IMR-90 (cell line): ENCODE measurements around the gene SNX30. TPM values are rescaled to one million over a fixed set of nuclear protein-coding genes. Genes with fewer than 3 reads are reported as not detected.

Source experiments
- ATAC-seq: fragments of 200-7000 bp; cut with Tn5 transposase; 2 replicates; pipeline ENCODE4 v1.9.1; 2020; ENCODE audit warnings: low read depth, mild to moderate bottlenecking, moderate library complexity
- BruUV-seq: library from RNA; stranded (reverse); fragments of 400-500 nt; replicated peaks from 2 replicates; lab custom pipeline; 2021; lab: Mats Ljungman, UMichigan
- CTCF ChIA-PET: fragments of 300-600 bp; formaldehyde crosslinking; extraction: SDS; loops from one replicate; lab custom pipeline; 2021; ENCODE audit warnings: antibody characterized with exemption; lab: Yijun Ruan, JAX
- POLR2A ChIA-PET: fragments of 300-600 bp; sonication (Branson Sonifier 250); formaldehyde crosslinking; loops from one replicate; lab custom pipeline; 2022; ENCODE audit warnings: antibody characterized with exemption; ENCODE audit not compliant: unreplicated experiment; lab: Charles Lee
- DNase-seq: peaks from one replicate; pipeline ENCODE4 v3.0.0; 2013
- H2AFZ ChIP-seq: replicated peaks from 2 replicates; pipeline ENCODE3; 2013; ENCODE audit warnings: low read length, mild to moderate bottlenecking; ENCODE audit not compliant: poor library complexity
- H2AK5ac ChIP-seq: 2 replicates; pipeline ENCODE4 v1.6.1; 2013; ENCODE audit warnings: low read depth, low read length, inconsistent platforms
- H2AK9ac ChIP-seq: replicated peaks from 2 replicates; pipeline ENCODE3; 2013; ENCODE audit warnings: mild to moderate bottlenecking, low read depth, low read length, moderate library complexity; ENCODE audit not compliant: poor library complexity
- H2BK120ac ChIP-seq: 2 replicates; pipeline ENCODE4 v1.6.1; 2013; ENCODE audit warnings: low read depth, low read length, inconsistent platforms
- H2BK15ac ChIP-seq: 3 replicates; pipeline ENCODE4 v1.6.1; 2013; ENCODE audit warnings: low read depth, low read length, inconsistent platforms
- H2BK20ac ChIP-seq: 2 replicates; pipeline ENCODE4 v1.6.1; 2013; ENCODE audit warnings: low read depth, mild to moderate bottlenecking, inconsistent platforms, low read length, moderate library complexity
- H2BK5ac ChIP-seq: 2 replicates; pipeline ENCODE4 v1.6.1; 2013; ENCODE audit warnings: mild to moderate bottlenecking, low read depth, low read length, inconsistent platforms; ENCODE audit not compliant: poor library complexity, severe bottlenecking
- H3K14ac ChIP-seq: replicated peaks from 2 replicates; pipeline ENCODE4 v1.6.1; 2013; ENCODE audit warnings: low read depth, low read length, inconsistent platforms
- H3K18ac ChIP-seq: 2 replicates; pipeline ENCODE4 v1.6.1; 2013; ENCODE audit warnings: low read depth, low read length, control low read depth
- H3K23ac ChIP-seq: 2 replicates; pipeline ENCODE4 v1.6.1; 2013; ENCODE audit warnings: low read depth, low read length, inconsistent platforms
- H3K27ac ChIP-seq: 2 replicates; pipeline ENCODE4 v1.5.1; 2013; ENCODE audit warnings: mild to moderate bottlenecking, control low read depth, low read length; ENCODE audit not compliant: insufficient read depth
- H3K27me3 ChIP-seq: 2 replicates; pipeline ENCODE4 v1.6.1; 2013; ENCODE audit warnings: low read length; ENCODE audit not compliant: control insufficient read depth, insufficient read depth
- H3K36me3 ChIP-seq: 2 replicates; pipeline ENCODE4 v1.6.1; 2013; ENCODE audit warnings: low read length, mixed read lengths; ENCODE audit not compliant: control insufficient read depth, insufficient read depth
- H3K4ac ChIP-seq: 2 replicates; pipeline ENCODE4 v1.6.1; 2013; ENCODE audit warnings: low read depth, low read length, inconsistent platforms
- H3K4me1 ChIP-seq: 2 replicates; pipeline ENCODE4 v1.6.1; 2013; ENCODE audit warnings: low read length, mixed read lengths; ENCODE audit not compliant: control insufficient read depth, insufficient read depth
- H3K4me2 ChIP-seq: 2 replicates; pipeline ENCODE4 v1.6.1; 2013; ENCODE audit warnings: low read depth, mild to moderate bottlenecking, control low read depth, low read length, moderate library complexity
- H3K4me3 ChIP-seq: 2 replicates; pipeline ENCODE4 v1.5.1; 2013; ENCODE audit warnings: low read depth, mild to moderate bottlenecking, control low read depth, low read length, moderate library complexity; ENCODE audit not compliant: insufficient read depth
- H3K56ac ChIP-seq: 2 replicates; pipeline ENCODE4 v1.6.1; 2013; ENCODE audit warnings: low read length, inconsistent platforms; ENCODE audit not compliant: insufficient read depth; ENCODE audit errors: extremely low read depth
- H3K79me1 ChIP-seq, 2 experiments: 2 replicates each; pipeline ENCODE4 v1.6.1; 2013; ENCODE audit warnings: low read length in 2 of 2, inconsistent platforms in 1 of 2, low read depth in 1 of 2
- H3K9ac ChIP-seq: 2 replicates; pipeline ENCODE4 v1.6.1; 2013; ENCODE audit warnings: low read depth, low read length, control low read depth
- H3K9me1 ChIP-seq: 2 replicates; pipeline ENCODE4 v1.6.1; 2013; ENCODE audit warnings: low read length, inconsistent platforms; ENCODE audit not compliant: insufficient read depth
- H3K9me3 ChIP-seq: 2 replicates; pipeline ENCODE4 v1.6.1; 2013; ENCODE audit warnings: low read length; ENCODE audit not compliant: control insufficient read depth, insufficient read depth
- H4K20me1 ChIP-seq: 2 replicates; pipeline ENCODE4 v1.6.1; 2013; ENCODE audit warnings: low read length, inconsistent platforms; ENCODE audit not compliant: insufficient read depth
- H4K5ac ChIP-seq: 2 replicates; pipeline ENCODE4 v1.6.1; 2013; ENCODE audit warnings: mild to moderate bottlenecking, low read depth, low read length, control low read depth
- H4K8ac ChIP-seq, 2 experiments: 2 replicates each; pipeline ENCODE4 v1.6.1; 2013; ENCODE audit warnings: low read depth in 2 of 2, low read length in 2 of 2, control low read depth in 1 of 2, inconsistent platforms in 1 of 2
- H4K91ac ChIP-seq: 2 replicates; pipeline ENCODE4 v1.6.1; 2013; ENCODE audit warnings: low read depth, low read length, inconsistent platforms; ENCODE audit not compliant: insufficient read depth
- BHLHE40 ChIP-seq: fragments of 150-350 bp; IDR thresholded peaks from 2 replicates; pipeline ENCODE4 v1.6.1; 2016; ENCODE audit warnings: mild to moderate bottlenecking, low read depth, low read length
- CEBPB ChIP-seq: IDR thresholded peaks from 2 replicates; pipeline ENCODE4 v1.6.1; 2012; ENCODE audit warnings: low read depth, low read length, improper control_type of control experiment
- CHD1 ChIP-seq: IDR thresholded peaks from 2 replicates; pipeline ENCODE4 v1.6.1; 2012; ENCODE audit warnings: low read depth, low read length, improper control_type of control experiment
- FOS ChIP-seq: fragments of 150-350 bp; IDR thresholded peaks from 2 replicates; pipeline ENCODE4 v1.6.1; 2016; ENCODE audit warnings: low read depth, low read length
- MXI1 ChIP-seq: IDR thresholded peaks from 2 replicates; pipeline ENCODE4 v1.6.1; 2012; ENCODE audit warnings: low read depth, mild to moderate bottlenecking, low read length, moderate library complexity, borderline replicate concordance
- NFE2L2 ChIP-seq: fragments of 150-350 bp; IDR thresholded peaks from 2 replicates; pipeline ENCODE4 v1.6.1; 2016; ENCODE audit warnings: low read depth, mild to moderate bottlenecking, low read length
- POLR2A ChIP-seq: IDR thresholded peaks from 2 replicates; pipeline ENCODE4 v1.6.1; 2012; ENCODE audit warnings: mild to moderate bottlenecking, low read depth, low read length
- RAD21 ChIP-seq: IDR thresholded peaks from 2 replicates; pipeline ENCODE4 v1.6.1; 2012; ENCODE audit warnings: low read length, improper control_type of control experiment
- RCOR1 ChIP-seq: IDR thresholded peaks from 2 replicates; pipeline ENCODE4 v1.6.1; 2012; ENCODE audit warnings: mild to moderate bottlenecking, low read length, improper control_type of control experiment; ENCODE audit not compliant: insufficient replicate concordance
- RFX5 ChIP-seq: IDR thresholded peaks from 2 replicates; pipeline ENCODE4 v1.8.0; 2012; ENCODE audit warnings: low read depth, mild to moderate bottlenecking, low read length, moderate library complexity
- SMC3 ChIP-seq: fragments of 150-350 bp; IDR thresholded peaks from 2 replicates; pipeline ENCODE4 v1.6.1; 2016; ENCODE audit warnings: low read depth, mild to moderate bottlenecking, antibody characterized with exemption, low read length, moderate library complexity
- WGBS, 2 experiments: methylation state at CpG; one replicate each; pipeline versions ENCODE4 v1.1.5 to v1.1.7; 2013; ENCODE audit warnings: missing lambda C conversion rate in 2 of 2; ENCODE audit not compliant: insufficient read length in 1 of 2; ENCODE audit errors: extremely low coverage in 2 of 2; 5-methylcytosine and 5-hydroxymethylcytosine counted together
- dilution Hi-C: fragments of 300-500 bp; cut with HindIII; formaldehyde crosslinking; loops from one replicate; pipeline ENCODE4 v1.14.3; 2018; ENCODE audit warnings: low sequenced_read_pairs; ENCODE audit not compliant: unreplicated experiment
- in situ Hi-C: fragments of 300-500 bp; cut with MboI; formaldehyde crosslinking; loops from 3 replicates; pipeline ENCODE4 v1.14.3; 2019; ENCODE audit warnings: low sequenced_read_pairs, inconsistent platforms, mixed read lengths
- intact Hi-C: fragments of 100-400 bp; cut with micrococcal nuclease; formaldehyde crosslinking; loops from 2 replicates; pipeline ENCODE4 v1.10.0; 2022
- polyA plus RNA-seq, 3 experiments: library from polyadenylated mRNA; depleted of rRNA; stranded (reverse); fragments of >200 nt; gene quantifications; 2 replicates each; pipeline ENCODE4 v1.2.3, GENCODE V29; 2012; ENCODE audit warnings: low replicate concordance in 1 of 3
- total RNA-seq: library from RNA; depleted of rRNA; stranded (reverse); fragments of >200 nt; gene quantifications from 2 replicates; pipeline ENCODE4 v1.2.3, GENCODE V29; 2012
- TF ChIP-seq, protein P1 (sequence below): fragments of 150-350 bp; IDR thresholded peaks from 2 replicates; pipeline ENCODE4 v1.6.1; 2016; ENCODE audit warnings: low read depth, mild to moderate bottlenecking, low read length, moderate library complexity, borderline replicate concordance
- TF ChIP-seq, protein P2 (sequence below): conservative IDR thresholded peaks from 2 replicates; pipeline ENCODE4 v1.5.1; 2012; ENCODE audit warnings: mild to moderate bottlenecking, low read depth, low read length, improper control_type of control experiment
- TF ChIP-seq, protein P3 (sequence below): fragments of 150-350 bp; IDR thresholded peaks from 2 replicates; pipeline ENCODE4 v1.6.1; 2017; ENCODE audit warnings: mild to moderate bottlenecking, antibody characterized with exemption, low read length, low read depth

Gene SNX30
- total and polyA plus RNA-seq, 2 of the 4 experiments (the other 2 are of a cell fraction): 8.0 to 18.8 TPM

DNA sequence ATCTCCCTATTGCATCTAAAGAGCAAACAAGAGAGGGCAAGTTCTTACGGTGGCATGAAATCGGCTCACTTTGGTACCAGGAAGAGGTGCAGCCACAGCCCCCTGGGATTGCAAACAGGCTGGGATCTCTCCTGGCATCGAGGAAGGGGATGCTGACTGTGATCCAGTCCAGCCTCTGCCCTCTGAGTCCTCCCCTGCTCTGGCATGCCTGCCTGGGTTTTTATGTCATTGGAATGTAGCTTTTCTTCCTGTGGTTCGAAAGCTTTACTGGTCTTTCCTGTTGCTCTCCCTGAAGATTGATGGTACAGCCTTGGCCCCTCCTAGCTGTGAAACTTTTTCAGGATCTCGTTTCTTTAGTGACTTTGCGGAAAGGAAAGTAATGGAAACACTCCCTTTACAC is 133.5 kb downstream of the SNX30 start:
- H3K9me1 ChIP-seq: no peaks in the 10 kb centered on the region; the same call in 1 of the 2 replicates
- no peak overlapping the region for H3K9ac ChIP-seq
- H2BK15ac ChIP-seq: no peak overlapping the region
- H2BK20ac ChIP-seq: no peak overlapping the region
- ChIA-PET CTCF (interaction anchor here (0.6 to 2.0 kb wide), 2 partner anchors 19 to 375 kb away, joined by 6 to 7 read pairs; no protein-coding TSS in a partner anchor), POLR2A (no interaction called here)
- no peak overlapping the region for H3K14ac ChIP-seq
- H3K18ac ChIP-seq: no peak overlapping the region
- H4K8ac ChIP-seq: no peak overlapping the region
- no peak overlapping the region for H3K23ac ChIP-seq
- no peak overlapping the region for H3K4me2 ChIP-seq
- whole genome bisulfite sequencing, 2 experiments: 60% methylated on average over 3 of the region's 6 CpGs; no CpG with 5 or more reads in 1 of the 2 experiments
- no peak overlapping the region for H2AK9ac ChIP-seq
- no peaks in the 10 kb centered on the region for H4K20me1 ChIP-seq
- H2AFZ ChIP-seq: peak overlapping the region; percentile 50
- no peaks in the 10 kb centered on the region for H3K27me3 ChIP-seq
- H2AK5ac ChIP-seq: no peak overlapping the region
- dilution Hi-C loops (no loop called here), intact Hi-C loops (no loop called here), in situ Hi-C loops (no loop called here)
- peaks cover 5% of the 10 kb centered on the region for H3K4me1 ChIP-seq
- peak; percentile 79 for ATAC-seq
- no peak overlapping the region for H4K91ac ChIP-seq
- no peak overlapping the region for H2BK120ac ChIP-seq
- no peak overlapping the region for H3K27ac ChIP-seq
- H3K4me3 ChIP-seq: no peak overlapping the region
- 0 out of 2 replicates have a peak, but pooled peaks cover 2% of the 10 kb centered on the region for H3K36me3 ChIP-seq
- no peak for TF ChIP-seq POLR2A
- TF ChIP-seq RAD21: no peak
- no peak for TF ChIP-seq CHD1
- TF ChIP-seq RFX5: no peak
- TF ChIP-seq MXI1: no peak
- TF ChIP-seq, protein P1, sequence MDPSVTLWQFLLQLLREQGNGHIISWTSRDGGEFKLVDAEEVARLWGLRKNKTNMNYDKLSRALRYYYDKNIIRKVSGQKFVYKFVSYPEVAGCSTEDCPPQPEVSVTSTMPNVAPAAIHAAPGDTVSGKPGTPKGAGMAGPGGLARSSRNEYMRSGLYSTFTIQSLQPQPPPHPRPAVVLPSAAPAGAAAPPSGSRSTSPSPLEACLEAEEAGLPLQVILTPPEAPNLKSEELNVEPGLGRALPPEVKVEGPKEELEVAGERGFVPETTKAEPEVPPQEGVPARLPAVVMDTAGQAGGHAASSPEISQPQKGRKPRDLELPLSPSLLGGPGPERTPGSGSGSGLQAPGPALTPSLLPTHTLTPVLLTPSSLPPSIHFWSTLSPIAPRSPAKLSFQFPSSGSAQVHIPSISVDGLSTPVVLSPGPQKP: no peak
- no peak for TF ChIP-seq BHLHE40
- no peak for TF ChIP-seq NFE2L2
- TF ChIP-seq CEBPB: no peak
- no peak for TF ChIP-seq SMC3
- no peak for TF ChIP-seq FOS
- TF ChIP-seq, protein P2, sequence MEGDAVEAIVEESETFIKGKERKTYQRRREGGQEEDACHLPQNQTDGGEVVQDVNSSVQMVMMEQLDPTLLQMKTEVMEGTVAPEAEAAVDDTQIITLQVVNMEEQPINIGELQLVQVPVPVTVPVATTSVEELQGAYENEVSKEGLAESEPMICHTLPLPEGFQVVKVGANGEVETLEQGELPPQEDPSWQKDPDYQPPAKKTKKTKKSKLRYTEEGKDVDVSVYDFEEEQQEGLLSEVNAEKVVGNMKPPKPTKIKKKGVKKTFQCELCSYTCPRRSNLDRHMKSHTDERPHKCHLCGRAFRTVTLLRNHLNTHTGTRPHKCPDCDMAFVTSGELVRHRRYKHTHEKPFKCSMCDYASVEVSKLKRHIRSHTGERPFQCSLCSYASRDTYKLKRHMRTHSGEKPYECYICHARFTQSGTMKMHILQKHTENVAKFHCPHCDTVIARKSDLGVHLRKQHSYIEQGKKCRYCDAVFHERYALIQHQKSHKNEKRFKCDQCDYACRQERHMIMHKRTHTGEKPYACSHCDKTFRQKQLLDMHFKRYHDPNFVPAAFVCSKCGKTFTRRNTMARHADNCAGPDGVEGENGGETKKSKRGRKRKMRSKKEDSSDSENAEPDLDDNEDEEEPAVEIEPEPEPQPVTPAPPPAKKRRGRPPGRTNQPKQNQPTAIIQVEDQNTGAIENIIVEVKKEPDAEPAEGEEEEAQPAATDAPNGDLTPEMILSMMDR: no peak
- TF ChIP-seq RCOR1: no peak
- TF ChIP-seq, protein P3, sequence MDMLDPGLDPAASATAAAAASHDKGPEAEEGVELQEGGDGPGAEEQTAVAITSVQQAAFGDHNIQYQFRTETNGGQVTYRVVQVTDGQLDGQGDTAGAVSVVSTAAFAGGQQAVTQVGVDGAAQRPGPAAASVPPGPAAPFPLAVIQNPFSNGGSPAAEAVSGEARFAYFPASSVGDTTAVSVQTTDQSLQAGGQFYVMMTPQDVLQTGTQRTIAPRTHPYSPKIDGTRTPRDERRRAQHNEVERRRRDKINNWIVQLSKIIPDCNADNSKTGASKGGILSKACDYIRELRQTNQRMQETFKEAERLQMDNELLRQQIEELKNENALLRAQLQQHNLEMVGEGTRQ: no peak
- H3K9me3 ChIP-seq: no peaks in the 10 kb centered on the region
- BruUV-seq: no TSS peak
- H3K79me1 ChIP-seq: no peaks in the 10 kb centered on the region
- H3K4ac ChIP-seq: no peak overlapping the region
- no peak overlapping the region for H4K5ac ChIP-seq
- H2BK5ac ChIP-seq: no peak overlapping the region
- DNase-seq: peak; percentile 50
- no peak overlapping the region for H3K56ac ChIP-seq
